NB4 (cell line): Measurements from ENCODE around the gene TCF25.

Source experiments
- MYC ChIP-seq: IDR thresholded peaks from 2 replicates; pipeline ENCODE4 v1.6.1; 2011; ENCODE audit warnings: low read depth, low read length
- POLR2A ChIP-seq: IDR thresholded peaks from 2 replicates; pipeline ENCODE4 v1.6.1; 2011; ENCODE audit warnings: mild to moderate bottlenecking; ENCODE audit not compliant: insufficient read length; ENCODE audit errors: extremely low read depth
- TF ChIP-seq, protein P1 (sequence below): IDR thresholded peaks from one replicate; pipeline ENCODE4 v1.5.1; 2012; ENCODE audit warnings: low read depth, low read length
- TF ChIP-seq, protein P2 (sequence below): IDR thresholded peaks from 2 replicates; pipeline ENCODE4 v1.6.1; 2011; ENCODE audit warnings: low read depth, low read length

- TF ChIP-seq, protein P1, sequence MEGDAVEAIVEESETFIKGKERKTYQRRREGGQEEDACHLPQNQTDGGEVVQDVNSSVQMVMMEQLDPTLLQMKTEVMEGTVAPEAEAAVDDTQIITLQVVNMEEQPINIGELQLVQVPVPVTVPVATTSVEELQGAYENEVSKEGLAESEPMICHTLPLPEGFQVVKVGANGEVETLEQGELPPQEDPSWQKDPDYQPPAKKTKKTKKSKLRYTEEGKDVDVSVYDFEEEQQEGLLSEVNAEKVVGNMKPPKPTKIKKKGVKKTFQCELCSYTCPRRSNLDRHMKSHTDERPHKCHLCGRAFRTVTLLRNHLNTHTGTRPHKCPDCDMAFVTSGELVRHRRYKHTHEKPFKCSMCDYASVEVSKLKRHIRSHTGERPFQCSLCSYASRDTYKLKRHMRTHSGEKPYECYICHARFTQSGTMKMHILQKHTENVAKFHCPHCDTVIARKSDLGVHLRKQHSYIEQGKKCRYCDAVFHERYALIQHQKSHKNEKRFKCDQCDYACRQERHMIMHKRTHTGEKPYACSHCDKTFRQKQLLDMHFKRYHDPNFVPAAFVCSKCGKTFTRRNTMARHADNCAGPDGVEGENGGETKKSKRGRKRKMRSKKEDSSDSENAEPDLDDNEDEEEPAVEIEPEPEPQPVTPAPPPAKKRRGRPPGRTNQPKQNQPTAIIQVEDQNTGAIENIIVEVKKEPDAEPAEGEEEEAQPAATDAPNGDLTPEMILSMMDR, result no peak
- TF ChIP-seq POLR2A (no peak), MYC (no peak)
- TF ChIP-seq, protein P2, sequence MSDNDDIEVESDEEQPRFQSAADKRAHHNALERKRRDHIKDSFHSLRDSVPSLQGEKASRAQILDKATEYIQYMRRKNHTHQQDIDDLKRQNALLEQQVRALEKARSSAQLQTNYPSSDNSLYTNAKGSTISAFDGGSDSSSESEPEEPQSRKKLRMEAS, result no peak
Observed at GRCh38 chr16:89897204-89897603, 23.8 kb downstream of the TCF25 start.
